Stimulated activated CD8-positive, alpha-beta memory T cell treated with anti-CD3 and anti-CD28 coated beads, Interleukin-15, amount 100 ng/mL, for 48 hours (primary cell): ENCODE results near the gene FCGR3B.
"Not testable (repeated sequence)": the region's sequence is repeated elsewhere in the genome, so short reads cannot be mapped to it uniquely, and the experiment has no call there.

Experiments used
- DNase-seq, 2 donors: peaks; one replicate each; pipeline ENCODE4 v3.0.0-alpha.2; 2020; ENCODE audit warnings: low read depth in 2 of 2

Gene FCGR3B

DNA sequence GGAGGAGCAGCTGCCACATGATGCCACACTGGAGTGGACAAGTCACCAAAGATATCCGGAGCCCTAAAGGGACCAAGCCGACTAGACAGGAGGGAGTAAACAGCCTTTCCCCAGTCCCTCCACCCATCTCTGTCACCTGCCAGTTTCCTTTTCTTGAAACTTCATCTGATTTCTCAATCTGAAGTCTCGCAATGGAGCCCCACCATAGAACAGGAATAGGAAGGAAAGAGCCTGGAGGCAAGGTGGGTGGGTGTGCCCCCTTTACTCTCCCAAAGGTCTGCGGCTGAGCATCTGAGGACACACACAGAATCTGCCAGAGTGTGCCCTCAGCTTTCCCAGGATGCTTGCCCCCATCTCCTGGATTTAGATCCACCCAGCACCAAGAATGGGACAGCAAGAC is at the start of gene FCGR3B:
FCGR3B (minus strand) TSS at position 101 of the 400 bp plus-strand sequence; CDS start at position 19, 82 bp downstream.
- DNase-seq = no peak

DNA sequence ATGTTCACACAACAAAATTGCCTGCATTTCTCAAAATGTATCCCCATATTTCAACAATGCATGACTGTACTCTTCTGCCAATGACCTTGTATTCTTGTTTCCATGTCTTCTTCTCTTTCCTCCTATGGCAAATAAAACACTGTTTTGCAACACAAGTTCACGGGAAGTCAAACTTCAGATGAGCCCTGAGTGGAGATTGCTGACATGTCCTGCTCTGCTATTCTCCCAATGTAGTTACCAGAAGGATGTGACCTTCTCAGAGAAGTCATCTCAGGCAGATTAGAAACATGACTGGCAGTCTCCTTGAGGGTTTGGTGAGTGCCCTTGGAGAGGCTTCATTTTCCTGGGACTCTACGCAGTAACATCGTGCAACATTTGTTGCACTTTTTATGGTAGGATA is 47.5 kb upstream of the FCGR3B start:
- DNase-seq = no peak

DNA sequence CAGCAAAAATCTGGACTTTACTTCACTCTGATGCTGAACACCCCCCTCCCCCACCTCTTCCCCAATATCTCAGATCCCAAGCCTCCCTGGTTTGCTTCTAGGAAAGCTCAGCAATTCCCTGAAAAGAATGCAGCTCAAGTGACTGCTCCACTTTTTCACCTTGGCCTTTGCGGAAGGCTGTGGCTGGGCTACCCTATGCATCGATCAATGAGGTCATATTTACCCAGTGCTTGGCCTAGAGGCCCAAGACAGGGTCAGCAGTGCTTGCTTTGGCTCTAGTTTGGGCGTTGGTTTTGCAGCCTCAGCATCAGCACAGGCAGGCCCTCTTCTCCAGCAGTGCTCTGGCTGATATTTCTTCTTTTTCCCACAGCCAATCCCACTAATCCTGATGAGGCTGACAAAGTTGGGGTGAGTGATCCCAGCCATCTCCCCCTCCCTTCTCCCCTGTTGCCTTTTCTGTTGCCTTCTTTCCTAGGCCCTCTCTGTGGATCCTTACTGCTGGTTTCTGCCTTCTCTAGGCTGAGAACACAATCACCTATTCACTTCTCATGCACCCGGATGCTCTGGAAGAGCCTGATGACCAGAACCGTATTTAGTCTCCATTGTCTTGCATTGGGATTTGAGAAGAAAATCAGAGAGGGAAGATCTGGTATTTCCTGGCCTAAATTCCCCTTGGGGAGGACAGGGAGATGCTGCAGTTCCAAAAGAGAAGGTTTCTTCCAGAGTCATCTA is 46.1 kb upstream of the FCGR3B start:
- no peak for DNase-seq

DNA sequence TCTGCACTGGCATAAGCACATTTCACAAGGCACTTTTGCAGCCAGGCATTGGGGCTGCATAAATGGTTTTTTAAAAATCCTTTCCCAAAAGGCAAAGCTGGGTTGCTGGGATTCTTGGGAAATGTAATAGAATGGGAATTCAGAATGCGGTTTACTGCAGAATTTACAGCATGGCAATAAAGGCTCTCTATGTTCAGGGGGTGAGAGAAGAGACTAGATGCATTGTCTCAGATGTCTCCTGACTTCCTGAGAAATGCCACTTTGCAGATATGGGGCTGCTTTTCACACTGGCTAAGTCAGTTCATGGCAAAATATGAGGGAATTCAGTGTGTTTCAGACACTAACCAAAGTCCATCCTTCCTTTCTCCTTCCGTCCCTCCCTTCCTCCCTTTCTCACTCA is 45.5 kb upstream of the FCGR3B start:
- no peak for DNase-seq

DNA sequence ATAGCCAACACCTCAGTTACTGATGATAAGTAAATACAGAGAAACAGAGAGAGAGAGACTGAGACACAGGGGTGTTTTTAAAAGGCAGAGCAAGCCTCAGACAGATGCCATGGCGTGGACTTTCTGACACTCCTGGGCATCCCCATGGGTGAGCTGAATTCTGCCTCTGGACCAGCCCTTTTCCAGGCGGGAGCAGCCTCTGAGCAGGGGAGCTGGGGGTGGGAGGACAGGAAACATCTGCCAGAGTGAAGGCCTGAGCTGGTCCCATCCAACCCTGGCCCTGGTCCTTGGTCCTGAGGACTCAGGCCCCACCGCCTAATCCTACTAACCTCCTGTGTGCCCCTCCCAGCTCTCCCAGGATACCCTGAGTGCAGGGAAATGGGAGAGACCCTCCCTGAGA is 43.9 kb upstream of the FCGR3B start:
- not testable (repeated sequence) for DNase-seq

DNA sequence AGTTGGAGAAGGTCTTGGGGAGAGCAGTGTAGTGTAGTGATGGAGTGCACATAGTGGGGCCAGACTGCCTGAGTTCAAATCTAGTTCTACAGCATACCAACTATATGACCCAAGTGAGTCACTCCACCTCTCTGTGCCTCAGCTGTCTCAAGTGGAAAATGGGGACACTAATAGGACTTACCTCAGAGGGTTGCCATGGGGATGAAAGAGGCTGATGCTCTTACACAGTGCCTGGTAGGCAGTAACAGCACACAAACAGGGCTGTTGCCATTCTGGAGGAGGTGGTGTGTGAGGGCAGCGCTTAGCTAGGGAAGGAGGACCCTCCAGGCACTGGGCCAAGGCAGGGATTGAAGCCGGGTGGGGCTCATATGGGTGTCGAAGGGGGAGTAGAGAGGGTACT is 43.5 kb upstream of the FCGR3B start:
- DNase-seq = not testable (repeated sequence)

DNA sequence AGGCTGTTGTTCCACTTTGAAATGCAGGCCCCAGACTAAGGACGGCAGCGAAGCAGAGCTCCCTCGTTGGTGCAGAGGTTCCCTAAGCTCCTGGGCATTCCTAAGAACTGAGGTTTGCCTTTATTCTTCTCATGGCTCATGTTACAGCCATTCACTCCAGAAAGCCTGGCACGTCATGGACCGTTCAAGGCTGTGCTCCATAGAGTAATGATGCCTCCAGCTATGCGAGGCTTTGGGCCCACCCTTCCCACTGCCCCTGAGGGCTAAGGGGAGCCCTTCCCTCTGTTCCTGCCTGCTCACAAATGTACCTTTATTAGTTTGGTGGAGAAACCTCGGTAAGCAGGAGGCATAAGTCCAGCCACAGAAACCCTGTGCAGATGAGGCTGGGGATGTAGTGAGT is 42.5 kb upstream of the FCGR3B start:
- DNase-seq = not testable (repeated sequence)

DNA sequence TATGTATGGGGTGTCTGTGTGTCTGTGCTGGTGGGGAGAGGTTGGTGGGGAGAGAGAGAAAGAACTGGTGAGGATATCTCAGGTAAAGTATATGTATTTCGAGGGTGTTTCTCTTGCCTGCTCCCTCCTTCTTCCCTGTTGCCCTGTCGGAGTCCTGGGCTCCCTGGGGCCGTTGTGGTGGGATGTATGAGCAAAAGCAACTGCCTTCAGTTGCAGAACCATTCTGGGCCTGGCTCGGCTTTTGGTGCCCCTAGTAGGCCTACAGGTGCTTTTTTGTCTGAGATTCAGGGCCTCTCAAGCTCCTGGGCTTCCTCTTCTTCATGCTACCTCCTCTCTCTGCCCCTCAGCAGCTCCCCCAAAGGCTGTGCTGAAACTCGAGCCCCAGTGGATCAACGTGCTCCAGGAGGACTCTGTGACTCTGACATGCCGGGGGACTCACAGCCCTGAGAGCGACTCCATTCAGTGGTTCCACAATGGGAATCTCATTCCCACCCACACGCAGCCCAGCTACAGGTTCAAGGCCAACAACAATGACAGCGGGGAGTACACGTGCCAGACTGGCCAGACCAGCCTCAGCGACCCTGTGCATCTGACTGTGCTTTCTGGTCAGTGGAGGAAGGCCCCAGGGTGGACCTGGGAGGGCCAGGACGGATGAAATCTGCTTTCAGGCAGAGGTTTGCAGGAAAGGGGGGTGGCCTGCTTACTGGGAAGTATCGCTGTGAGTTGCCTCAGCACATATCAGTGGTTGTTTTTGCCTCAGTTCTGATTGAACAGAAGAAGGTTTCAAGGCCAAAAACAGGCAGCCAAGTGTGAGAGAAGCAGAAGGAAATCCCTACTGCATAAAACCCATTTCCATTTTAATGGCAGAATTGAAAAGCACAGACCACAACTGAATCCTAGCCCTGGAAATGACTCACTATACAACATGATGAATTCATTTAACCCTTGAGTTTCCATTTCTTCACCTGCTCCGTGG is 40.4 kb upstream of the FCGR3B start:
- not testable (repeated sequence) for DNase-seq

DNA sequence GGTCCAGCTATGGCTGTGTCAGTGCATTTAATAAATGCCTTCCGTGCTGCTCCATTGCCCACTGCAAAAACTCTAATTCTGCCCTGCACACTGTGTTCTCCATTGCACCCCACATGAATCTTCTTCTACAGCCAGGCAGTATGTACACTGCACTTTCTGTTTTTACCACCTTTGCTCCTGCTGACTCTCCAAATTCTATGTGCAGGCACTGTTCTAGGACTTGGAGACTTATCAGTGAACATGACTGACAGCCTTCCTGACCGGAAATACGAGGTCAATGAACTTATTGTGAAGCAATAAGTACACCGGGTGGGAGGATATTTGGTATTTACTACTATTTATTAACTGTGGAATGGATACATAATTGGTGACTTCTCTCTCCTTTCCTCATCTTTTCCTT is 33.7 kb upstream of the FCGR3B start:
- DNase-seq = not testable (repeated sequence)

DNA sequence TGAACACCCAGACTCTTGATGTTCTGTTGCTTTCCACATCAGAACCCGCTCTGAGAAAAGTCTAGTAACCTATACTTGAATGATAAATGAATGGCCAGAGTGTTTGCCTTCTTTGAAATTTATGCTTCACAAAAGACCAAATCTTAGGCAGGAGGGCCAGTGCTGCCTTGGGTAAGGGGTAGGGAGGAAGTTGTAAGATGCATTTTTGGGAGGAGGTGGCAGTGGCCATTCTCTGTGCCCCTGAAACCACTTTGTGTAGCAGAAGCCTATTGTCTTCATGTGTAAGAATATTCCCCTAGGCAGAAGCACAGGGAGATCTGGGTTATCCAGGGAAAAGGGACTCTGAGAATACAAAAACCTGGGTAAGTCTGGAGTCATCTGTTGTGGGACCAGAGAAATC is 32.6 kb upstream of the FCGR3B start:
- not testable (repeated sequence) for DNase-seq

DNA sequence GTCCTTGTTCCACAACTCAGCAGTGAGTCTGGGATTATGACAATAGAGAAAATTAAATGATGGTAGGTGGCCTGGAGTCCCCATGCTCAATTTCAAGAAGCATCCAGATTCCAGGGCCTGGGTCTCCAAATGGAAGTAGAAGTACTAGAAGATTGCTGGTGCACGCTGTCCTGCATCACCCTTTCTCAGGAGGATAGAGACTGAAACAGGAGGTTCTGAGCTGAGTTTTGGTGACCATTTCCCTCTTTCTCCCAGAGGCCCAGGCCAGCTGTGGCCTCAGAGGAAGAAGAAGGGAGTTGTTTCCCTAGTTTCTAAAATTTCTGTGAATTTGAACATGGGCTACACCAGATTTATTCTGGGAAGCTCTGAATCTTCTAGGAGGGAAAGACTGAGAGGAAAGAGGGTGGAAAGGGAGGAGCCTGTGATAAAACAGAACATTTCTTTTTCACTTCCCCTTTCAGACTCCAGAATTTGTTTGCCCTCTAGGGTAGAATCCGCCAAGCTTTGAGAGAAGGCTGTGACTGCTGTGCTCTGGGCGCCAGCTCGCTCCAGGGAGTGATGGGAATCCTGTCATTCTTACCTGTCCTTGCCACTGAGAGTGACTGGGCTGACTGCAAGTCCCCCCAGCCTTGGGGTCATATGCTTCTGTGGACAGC is 31.8 kb upstream of the FCGR3B start, which contains the start of gene FCGR2B:
FCGR2B (plus strand) TSS at position 460 of the 656 bp plus-strand sequence; CDS start at position 559, 99 bp downstream.
- DNase-seq = not testable (repeated sequence)

DNA sequence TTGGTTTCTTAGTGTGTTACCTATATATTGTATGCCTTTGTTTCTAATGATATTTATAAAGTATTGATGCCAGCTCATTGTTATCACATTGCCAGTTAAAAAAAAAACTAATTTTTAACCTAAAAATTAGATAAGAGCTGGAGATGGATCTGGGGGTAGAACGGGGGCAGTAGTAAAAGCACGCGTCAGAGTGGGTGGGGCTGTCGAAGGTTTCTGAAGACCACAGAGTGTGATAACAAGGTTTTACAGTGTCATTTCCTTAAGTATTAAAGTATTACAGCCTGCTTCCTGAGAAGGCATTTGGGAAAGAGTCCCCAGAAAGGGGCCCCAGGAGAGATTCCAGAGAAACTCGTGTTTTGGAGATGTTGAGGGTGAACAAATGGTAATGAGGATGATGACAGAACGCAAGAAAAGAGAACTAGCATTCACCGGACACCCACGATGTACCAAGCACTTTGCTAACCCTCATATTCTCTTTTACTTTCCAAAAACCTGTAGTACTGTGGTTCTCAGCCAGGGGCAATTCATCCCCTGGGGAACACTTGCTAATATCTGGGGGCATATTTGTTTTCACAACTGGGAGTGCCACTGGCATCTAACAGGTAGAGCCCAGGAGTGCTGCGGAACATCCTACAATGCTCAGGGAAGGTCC is 30.8 kb upstream of the FCGR3B start:
- not testable (repeated sequence) for DNase-seq

DNA sequence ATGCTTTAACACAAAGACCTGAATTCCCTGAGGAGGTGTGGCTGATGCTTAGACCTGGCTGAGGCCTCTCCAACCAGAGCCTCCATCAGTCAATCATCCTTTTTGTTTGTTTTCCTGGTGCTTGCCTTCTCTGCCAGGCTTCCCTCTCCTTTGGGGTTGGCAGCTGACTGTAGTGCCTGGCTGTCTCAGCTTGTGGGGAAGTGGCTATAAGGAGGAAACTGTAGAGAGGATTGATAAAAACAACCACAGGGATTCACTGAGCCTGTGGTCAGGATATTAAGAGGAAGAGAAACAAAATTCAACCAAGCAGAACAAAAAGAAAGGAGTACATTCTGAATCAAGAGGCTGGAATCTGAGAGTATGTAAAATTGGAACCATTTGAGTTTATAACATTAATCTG is 27.5 kb upstream of the FCGR3B start:
- not testable (repeated sequence) for DNase-seq

DNA sequence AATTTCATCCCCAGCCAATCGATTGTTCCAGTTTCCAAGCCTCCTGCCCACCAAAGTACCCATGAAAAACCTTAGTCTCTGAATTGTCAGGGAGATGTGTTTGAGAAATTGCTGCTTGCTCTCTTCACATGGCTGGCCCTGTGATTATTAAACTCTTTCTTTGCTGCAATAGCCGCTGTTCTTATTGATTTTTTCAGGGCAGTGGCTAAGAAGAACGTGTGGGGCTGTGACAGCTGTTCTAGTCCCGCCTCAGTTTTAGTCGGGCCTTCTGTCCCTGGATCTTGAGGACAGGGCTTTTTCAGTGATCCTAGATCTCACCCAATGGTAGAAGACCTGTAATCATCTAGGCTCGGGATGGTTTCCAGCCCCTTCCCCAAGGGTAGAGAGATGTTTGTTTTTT is 23.0 kb upstream of the FCGR3B start:
- DNase-seq = not testable (repeated sequence)

DNA sequence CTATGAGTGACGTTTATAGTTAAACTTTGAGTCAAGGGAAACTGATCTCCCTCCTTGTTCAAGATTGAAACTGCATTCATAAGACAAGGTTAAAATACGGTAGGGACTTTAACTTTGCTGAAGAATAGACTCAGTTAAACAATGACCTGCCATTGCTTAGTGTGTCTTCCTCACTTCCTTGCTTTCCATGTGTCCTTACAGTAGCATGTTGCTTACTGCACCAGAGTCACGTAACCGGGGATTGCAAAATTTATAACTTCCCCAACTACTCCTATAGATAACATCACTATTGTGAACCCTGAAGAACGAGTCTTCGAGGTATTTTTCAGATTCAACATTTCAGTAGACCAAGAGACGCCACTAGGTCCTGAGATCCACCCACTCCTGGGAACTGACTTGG is 22.6 kb upstream of the FCGR3B start:
- not testable (repeated sequence) for DNase-seq

DNA sequence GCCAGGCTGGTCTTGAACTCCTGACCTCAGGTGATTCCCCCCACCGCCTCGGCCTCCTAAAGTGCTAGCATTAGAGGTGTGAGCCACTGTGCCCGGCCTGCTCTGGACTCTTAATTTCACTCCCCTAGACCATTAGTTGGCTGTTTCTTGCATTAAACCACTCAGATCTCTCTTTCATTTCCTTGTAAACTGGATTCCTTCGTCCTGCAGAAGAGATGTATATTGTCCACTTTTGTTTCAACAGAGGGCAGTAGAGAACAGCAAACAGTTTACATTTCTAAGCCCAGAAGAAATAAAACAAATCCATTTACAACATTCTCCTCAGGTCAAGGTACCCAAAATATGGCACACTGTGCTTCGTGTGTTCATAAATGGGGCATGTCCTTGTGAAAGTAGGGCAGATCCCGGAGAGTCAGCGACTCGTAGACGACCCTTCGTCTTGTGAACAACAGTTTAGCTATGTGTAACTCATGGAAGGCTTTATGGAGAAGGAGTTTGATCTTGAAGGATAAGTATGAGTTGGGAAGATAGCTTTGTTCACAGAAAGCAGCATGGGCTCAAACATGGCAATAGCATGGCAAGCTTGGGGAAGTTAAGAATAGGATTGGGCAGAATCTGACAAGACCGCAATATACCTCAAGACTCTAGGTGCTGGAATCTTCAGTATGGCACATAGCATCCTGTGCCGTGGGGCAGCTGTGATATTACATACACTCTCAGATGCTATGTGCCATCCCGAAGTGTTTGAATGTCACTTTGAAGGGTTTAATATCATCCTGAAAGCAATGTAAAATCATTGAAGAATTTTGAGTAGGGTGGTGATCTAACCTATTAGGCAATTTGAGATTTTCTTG is 16.8 kb upstream of the FCGR3B start:
- not testable (repeated sequence) for DNase-seq

DNA sequence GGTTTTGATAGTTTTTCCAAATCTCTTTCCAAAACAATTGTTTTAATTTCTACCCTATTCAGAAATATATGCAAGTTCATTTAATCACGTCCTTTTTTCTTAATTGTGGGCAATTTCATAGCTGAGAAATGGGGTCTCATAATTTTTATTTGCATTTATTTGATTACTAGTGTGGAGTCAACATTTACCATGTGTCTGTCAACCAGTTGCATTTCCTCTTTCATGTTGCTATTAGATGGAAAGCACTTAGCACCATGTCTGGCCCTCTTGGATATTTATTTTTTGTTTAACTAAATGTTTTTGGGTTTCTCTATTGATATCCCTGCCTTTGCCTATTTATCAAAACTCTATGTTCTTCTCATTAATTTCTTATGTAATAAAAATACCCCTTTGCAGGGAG is 13.9 kb upstream of the FCGR3B start:
- DNase-seq = not testable (repeated sequence)

DNA sequence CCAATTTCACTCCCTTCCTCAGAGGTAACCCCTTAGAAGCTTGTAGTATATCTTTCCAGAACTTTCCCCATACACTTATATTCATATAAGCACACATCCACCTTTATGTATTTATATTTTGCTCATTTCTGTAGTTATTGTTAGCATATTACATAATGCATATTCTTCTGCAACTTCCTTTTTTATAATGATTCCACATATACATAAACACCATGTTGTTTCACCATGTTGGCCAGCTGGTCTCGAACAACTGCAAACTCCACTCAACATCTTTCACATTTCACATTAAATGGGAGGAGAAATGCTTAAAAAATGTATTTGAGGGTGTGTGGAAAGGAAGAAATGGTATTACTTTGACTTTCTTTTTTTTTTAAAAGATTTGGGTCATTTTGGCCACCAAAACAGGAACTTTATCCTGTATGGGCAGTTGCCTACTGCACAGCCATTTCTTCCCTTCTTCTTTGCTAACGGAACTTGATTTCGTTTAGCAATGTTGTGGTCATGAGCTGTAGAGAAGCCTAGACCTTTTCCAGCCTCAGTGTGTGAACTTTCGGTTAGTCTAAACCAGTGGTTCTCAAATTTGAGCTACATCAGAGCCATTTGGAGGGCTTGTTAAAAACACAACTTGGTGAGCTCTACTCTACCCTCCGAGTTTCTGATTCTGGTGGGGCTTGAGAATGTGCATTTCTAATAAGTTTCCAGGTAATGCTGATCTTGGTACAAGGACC is 12.7 kb upstream of the FCGR3B start:
- DNase-seq = not testable (repeated sequence)

DNA sequence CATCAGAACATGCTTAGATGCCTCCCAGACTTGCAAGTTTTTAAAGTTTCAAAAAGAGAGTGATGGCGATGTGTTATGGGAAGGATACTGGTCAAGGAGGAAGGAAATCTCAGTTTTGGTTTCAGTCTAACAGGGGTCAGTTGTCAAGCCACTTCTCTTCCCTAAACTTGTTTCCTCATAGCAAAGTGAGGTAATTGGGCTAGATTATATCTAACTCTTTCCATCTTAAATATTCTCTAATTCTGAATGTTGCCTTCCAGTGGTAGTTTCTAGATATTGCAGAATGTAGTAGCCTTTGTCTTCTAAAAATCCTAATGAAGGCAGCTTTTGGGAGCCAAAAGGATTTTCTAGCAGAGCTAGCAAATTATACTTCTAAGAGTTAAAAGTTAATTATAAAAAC is 11.7 kb upstream of the FCGR3B start:
- not testable (repeated sequence) for DNase-seq

DNA sequence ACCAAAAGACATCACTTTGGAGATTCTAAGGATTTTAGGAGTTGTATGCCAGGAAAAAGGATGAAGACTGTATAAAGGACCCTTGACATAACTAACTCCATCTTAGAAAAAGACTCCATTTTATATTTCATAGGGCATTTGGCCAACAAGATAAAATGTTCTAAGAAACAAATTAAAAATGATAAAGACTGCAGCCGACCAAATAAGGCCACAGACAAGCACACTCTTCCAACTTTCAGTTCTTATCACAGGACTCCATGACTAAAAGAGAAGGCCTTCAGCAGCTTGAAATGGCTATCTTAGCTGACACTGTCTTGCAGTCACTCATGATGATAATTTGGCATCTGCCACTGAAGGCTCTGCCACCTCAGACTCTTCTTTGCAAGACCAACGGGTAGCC is 8.2 kb upstream of the FCGR3B start:
- not testable (repeated sequence) for DNase-seq
